HG02759 (cell line): ENCODE data around the gene FGFR2.
A peak's percentile ranks its signal among the peaks of the same experiment; 100 is the strongest.

Experiments
- ATAC-seq: cut with Tn5 transposase; IDR thresholded peaks from one replicate; pipeline ENCODE4 v1.9.1; 2021; ENCODE audit warnings: mild to moderate bottlenecking, moderate library complexity; ENCODE audit not compliant: unreplicated experiment

Gene FGFR2

DNA sequence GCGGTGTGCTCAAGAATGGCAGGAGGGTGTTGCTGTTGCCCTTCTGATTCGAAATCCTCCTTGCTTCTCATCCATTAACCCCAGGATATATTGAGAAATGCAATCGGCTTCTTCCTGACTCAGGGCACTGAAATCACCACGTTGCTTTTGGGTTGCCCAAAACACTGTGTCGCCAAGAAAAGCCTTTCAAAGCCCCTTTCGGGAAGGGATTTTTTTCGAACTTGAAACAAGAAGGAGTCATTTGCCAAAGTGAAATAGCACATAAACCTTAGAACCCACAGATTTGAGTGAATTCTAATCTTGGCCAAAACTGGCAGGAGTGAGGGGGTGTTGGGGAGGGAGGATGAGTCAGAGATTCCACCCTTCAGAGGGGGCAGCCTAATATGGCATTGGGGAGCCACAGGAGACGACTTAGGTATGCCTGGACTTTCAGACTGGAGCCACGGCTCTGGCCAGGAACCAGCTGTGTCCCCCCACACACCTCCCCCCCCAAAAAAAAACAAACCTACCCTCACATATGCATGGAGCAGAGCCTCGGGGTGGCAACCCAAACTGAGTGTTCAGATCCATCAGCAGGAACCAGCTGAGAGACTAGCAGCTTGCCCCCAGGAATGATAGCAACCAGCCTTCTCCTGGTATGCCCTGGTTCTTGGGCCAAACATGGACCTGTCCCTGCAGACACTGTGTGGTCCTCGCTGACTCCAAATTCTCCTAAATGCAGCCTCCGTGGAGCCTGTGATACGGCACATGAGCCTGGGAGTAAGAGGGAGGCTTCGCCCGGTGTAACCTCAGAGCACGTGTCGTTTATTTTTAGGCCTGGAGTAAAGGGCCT lies 138.4 kb downstream of the FGFR2 start:
- no peak for ATAC-seq

DNA sequence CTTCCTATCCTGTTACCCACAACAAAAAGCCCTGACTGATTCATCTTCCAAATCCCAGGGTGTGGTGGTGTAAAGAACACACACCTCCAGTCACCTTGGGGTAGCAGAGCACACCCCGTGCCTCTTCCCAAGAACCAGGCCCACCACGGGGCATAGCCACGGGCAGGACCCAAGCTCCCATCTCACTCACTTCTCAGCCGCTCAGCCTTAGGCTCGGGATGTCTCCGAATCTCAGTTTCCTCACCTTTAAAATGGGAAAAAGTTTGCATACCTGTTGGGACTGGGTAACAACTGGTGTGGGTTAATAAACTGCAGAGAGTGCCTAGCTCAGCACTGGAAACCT lies 139.0 kb downstream of the FGFR2 start:
- ATAC-seq = no peak

DNA sequence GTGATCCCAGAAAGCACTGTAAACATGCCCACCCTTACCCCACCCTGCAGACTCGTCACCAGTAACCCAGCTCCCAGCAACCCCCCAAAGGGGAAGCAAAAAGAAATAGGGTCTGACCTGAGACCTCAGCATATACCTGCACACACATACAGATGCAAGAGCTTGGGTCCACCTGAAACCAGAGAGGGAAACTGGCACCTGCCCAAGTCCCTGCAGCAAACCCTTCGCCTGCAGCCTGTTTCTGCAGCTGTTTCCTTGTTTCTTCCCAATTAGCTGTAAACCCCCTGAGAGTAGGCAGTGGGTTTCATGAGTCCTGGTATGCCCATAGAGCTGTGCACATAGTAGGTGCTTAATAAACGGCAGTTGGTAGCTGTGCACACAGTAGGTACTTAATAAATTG lies 140.5 kb downstream of the FGFR2 start:
- no peak for ATAC-seq

DNA sequence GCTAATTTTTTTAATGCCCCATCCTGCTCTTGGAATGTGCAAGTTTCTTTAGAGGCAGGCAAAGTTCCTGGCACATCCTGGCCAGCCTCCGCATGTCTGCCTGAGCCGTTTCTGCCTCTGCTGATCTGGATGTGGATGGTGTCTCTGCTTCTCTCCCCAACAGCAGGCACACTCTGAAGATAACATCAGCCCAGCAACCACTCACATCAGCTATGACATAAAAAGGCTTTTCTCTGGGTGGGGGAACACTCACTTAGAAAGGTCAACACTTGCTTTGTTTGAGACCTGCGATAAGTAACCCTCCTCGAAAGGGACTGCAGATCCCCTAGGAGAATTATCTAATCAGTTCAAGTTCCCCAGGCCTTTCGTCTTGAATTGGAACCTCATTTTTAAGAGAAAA lies 142.9 kb downstream of the FGFR2 start:
- no peak for ATAC-seq

DNA sequence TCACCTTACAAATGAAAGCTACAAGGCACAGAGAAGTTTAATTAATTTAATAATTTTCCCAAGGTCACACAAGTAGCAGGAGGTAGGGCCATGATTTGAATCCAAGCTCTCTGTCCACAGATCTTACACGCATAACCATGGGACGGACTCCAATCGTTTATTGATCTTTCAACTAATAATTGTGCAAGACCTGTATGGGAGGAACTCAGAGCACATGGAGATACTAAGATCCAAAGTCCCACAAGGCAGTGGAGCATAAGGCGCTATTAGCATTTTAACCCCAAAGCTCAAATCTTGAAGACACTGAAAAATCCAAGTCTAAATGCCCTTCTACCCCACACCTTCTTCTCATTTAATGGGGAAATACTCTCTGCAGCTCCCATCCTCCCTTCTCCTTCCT lies 143.5 kb downstream of the FGFR2 start:
- ATAC-seq = no peak

DNA sequence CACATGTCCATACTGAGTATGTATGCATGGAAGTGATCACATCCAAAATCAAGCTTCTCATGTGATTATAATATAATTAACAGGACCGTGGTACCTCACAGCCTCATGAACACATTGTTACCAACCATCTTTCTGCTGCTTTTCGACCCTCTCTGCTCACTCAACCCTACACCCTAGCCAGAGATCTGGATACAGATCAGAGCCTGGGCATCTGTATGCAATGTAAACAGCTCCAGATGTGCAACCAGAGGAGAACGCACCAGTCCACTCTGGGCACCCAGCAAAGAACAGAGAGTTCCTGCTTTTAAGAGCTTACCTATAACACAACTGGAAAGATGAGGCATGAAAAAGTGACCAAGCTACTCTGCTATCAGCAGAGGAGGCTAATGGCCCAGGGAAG lies 145.1 kb downstream of the FGFR2 start:
- no peak for ATAC-seq

DNA sequence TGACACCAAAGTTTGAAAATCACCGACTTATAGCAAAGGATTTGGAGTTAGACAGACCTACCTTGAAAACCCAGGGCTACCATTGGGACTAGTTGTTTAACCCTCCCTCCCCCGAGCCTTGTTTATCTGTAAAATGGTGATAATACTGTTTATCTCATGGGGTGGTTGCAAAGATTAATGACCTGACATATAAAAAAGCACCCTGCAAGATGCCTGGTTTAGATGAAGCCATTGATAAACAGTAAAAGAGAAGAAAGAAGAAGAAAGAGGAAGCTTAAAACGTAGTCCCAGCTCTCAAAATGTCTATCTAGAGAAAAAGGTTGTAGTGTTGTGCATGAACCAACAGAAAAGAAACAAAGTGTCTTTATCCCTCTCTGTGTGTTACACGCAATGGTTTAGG lies 145.7 kb downstream of the FGFR2 start:
- no peak for ATAC-seq

DNA sequence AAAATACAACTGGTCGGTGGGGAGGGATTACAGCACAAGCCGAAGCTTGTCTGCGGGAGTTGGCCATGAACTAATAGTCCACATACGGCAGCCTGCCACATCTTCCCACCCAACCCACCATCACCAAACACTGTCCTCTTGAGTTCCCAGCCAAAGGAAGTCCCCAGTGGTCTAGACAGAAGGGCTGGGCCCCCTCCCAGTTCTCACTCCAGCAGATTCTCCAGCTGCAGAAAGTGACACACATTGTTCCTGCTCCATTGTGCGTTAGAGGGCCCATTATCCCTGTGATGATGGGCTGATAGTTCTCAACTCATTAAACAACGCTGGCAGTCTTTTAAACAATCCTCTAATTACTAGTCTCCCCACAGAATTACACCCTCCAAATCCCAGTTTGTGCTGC lies 148.0 kb downstream of the FGFR2 start:
- no peak for ATAC-seq

DNA sequence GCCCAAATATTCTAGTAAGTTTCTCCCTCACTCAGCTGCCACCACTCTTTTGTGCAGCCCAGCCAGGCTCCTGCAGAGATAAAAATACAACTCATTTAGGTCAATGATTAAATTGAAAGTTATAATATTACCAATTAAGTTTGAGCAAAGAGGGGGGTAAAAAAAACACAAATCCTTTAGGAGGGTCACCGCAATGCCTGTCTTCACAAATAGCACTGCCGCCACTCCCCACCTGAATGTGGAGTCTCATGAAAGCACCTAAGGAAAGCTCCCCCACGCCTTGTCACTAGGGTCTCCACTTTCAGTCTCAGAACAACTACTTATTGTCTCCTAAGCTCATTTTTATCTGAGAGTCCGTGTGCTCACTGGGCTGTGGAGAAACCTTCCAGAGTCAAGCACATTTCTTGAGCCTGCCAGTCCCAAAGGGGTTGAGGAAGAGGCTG lies 148.7 kb downstream of the FGFR2 start:
- ATAC-seq = peak; percentile 26

DNA sequence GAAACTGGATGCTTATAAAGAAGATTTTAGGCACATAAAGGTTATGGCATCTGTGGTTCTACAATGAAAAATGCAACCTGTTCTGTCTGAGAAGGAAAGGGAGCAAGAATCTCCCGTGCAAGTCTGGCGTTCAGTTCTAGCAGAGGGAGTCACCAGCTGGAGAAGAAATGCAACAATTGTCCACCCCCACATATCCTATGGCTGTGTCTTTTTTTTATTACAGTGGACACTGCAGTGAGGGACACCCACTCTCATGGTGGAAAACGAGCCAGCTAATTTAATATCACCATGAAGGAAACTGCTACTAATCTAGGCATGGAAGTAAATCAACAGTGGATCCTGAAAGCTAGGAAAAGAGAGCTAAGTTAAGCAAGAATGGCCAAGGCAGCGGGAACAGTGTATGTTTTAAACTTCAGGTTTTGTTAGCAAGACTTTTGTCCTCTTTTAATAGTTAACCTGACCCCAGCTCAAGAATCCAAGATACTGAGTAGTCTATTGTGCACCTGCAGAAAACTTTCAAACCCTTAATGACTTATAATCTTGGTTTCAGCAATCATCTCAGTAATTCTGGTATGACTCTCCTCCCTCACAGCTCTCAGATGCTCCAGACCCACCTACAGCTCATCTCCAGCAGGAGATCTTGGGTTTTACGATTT lies 149.3 kb downstream of the FGFR2 start:
- peak; percentile 97 for ATAC-seq

DNA sequence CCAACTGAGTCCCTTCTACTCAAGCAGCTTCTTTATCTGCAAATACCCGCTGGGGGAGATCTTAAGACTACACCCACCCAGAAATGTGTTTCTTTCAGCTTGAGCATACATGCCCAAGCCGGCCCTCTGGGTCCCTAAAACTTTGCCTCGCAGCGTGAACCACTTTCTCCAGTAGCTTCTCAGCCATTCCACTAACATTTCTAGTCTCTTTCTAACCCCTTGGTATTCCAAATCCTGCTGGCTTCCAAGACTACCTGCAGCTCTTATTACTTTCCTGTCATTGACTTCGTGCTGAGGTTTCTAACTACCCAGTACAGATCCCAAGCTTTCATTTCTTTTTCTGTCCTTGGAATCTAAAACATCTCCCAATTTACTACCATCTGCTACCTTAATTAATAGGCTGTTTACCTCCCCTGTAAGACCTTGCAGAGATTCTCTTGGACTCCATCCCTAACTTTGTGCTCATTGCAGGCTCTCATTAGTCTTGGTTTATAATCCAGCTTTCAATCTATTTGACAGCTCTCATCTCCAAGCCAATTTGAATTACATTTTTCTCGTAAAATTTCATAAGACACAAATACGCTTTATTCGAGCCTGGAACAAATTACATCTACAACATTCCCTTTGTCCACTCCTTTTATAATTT lies 153.6 kb downstream of the FGFR2 start:
- no peak for ATAC-seq

DNA sequence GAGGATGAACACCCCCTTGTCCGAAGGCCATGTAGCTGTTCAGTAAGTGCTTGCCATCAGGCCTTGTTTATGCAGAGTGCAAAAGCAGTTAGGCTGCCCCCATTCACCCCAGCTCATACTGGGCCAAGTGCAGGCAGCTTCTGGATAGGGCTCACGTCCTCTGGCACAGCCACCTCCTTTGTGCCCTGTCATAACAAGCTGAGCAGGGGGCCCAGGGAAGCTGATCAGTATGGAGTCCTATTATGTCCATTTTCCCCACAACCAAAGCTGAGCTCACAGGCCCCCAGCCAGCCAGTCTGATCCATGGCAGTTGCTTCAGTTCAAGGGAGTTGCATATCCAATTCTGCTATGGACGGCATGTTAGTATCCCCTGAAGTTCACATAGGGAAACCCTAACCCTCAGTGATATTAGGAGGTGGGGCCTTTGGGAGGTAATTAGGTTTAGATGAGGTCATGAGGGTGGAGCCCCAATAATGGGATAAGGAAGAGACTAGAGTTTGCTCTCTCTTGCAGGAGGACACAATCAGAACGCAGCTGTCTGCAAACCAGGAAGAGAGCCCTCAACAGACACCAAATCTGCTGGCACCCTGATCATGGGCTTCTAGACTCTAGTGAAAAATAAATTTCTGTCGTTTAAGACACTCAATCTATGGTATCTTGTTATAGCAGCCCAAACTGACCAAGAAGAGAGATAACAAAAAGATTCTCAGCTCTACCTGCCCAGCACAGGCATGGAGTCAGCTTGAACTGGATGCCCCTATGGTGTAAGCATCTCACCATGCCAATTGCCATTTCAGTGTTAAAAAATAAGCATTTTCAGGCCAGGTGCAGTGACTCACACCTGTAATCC lies 155.9 kb downstream of the FGFR2 start:
- ATAC-seq = no peak

DNA sequence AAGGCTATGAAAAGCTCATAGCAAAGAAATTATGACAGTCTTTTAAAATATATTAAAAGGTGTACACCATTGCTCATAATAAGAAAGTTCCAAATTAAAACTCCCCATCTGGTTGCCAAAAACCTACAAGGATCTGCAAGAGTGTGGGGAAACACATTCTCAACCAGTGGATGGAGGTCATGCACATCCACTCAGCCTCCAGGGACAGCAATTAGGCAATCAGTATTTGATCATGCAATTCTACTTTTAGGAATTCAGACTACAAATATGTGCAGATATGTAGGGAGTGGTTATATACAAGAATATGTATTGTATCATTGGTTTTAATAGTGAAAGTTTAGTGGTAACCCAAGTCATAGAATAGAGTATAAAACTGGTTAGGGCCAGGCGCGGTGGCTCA lies 157.8 kb downstream of the FGFR2 start:
- ATAC-seq = no peak

DNA sequence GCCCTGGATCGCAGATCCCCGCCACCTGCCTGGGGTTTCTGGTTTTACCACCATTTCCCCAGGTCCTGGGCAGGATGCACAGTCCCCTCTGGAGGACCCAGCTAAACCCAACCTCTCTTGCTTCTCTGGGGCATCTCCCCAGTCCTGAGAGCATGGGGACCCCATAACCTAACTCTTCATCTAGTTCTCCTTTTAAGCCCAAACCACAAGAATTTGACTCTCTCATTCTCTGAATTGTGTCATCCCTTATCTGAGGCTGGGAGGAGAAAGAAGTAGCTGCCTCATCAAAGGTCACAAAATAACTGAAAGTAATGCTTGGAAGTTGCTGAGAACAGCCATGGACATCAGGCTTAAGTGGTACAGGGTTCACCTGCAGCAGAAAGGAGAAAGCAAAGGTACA lies 159.9 kb downstream of the FGFR2 start:
- ATAC-seq = no peak

DNA sequence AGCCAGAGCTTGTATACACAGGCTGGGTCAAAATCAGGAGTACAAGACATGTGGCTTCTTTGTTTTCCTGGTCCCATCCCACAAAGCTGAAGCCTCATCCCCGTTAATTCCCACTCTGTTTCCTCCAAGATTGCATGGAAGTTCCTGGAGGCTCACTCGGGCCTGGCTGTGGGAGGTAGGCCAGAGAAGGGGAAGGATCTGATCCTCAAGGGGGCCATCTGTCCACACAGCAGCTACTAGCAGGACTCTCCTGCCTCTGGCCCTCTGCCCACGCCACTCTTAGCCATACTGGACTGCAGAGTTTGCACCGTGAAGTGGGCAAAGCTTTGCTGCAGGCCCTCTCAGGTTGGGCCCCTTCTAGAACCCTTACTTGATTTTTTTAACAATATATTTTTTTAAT lies 160.6 kb downstream of the FGFR2 start:
- no peak for ATAC-seq

DNA sequence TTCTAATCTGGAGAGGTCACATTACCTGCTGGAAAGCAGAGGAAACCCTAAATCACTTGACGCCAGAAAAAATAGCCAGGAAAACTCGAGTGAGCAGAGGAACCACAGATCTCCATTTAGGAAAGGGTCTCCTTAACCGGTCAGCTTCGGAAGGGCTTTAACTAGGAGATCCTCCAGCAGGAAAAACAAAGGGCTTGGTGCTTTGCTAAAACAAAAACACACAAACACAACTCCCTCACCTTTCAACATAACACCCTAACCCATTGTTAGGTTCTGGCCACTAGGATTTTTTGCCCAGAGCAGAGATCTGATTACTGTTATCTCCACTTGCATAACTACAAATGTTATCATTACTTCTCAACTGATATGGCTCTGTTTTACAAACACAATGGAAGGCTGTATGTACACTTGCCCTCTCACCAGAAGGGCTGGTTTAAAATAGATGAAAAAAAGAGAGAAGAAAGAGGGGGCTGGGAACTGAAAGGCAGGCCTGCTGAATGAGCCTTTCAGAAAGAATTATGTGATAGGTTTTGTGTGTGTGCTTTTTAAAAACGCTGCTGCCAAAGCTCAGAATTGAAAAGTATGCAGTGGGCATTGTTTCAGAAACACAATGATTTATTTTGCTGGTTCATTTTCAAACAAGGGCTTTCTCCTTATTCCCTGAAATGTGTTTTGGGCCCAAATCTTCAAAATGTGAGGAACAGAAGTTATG lies 161.5 kb downstream of the FGFR2 start:
- ATAC-seq = no peak

DNA sequence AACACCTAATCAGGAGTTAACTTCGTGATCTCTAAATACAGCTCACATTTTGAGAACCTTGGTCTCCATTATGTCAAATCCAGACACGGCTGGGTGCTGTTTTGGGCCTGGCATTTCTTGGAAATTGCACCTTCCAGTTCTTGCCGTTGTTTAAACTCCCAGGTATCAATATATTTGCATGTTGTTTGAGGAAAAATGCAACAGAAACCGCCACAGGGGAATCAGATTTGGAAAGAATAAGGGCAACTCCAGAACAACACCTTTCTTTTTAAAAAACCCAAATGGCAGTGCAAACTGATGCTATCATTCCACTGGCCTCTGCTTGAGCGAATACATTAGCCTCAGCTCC lies 162.0 kb downstream of the FGFR2 start:
- no peak for ATAC-seq

DNA sequence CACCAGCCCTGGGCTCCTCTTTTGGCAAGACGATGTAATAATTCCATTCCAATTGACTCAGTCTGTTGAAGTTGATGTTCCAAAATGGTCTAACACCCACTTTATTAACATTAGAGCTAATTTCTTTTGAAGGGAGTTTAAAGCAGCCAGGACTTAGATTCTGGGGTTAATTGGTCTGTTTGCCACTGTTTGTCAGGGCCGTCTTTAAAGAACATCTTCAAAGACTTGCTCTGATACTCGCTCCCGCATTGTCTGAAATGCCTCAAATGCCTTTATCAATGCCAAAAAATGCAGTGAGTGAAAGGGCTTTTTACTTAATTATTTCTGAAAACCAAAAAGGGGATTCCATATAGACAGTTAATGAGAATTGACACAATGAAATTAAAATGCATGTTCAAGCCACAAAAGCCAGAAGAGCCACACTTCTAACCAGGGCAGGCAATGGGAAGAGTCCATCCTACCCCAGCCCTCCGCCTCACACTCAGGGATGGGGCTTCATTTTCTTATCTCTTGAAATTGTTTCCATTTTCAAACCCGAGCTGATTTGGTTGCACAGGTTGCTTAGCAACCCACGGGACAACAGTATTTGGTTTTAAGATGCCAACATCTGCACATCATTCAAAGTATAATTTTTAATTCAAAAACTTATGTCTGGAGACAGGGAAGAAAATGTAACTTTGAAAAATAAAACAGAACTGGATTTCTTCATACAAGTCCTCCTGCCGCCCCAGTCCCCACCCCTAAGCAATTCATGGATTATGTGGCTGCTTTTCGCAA lies 163.0 kb downstream of the FGFR2 start:
- no peak for ATAC-seq

DNA sequence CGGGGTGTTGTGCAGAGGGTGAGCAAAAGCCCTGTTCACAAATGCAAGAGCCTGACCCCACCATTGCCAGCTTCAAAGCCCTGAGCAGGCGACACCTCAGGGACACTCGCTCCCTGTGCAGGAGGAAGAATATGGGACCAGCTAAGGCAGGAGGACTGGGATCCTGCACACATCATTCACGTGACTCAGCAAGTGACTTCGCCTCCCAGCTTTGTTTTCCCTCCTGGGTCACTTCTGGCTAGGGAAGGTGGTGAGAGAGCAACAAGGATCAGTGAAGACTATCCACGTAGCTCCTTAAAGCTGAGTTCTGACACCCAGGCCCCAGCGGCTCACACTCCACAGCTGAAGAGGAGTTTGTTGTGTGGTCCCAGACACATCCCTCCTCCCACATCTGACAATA lies 164.3 kb downstream of the FGFR2 start:
- ATAC-seq = no peak

DNA sequence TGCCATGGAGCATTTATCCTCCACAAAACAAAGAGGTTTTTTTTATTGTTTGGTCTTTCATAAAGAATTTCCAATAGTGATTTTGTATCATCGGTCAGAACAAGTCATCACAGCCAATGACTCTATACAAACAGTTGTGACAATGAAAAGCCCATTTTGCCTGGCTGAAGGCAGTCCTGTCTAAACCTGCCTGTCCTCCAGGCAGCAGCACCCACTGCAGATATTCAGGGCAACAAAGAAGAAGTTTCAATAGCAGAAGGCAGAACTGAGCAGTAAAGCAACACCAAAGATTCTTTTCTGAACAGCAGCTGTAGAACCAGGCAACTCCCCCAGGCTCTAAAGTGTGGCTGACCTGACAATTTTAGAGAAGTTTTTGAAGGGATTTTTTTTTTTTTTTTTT lies 169.4 kb downstream of the FGFR2 start:
- no peak for ATAC-seq
